Aorta (tissue), 5 donors: Measurements from ENCODE around the gene FITM2. TPM values are rescaled to one million over a fixed set of nuclear protein-coding genes. Genes with fewer than 3 reads are reported as not detected.
"Not testable (repeated sequence)": the region's sequence is repeated elsewhere in the genome, so short reads cannot be mapped to it uniquely, and the experiment has no call there.

Source experiments
- ATAC-seq: fragments of 200-7000 bp; cut with Tn5 transposase; one replicate; pipeline ENCODE4 v1.9.1; 2022; ENCODE audit warnings: moderate library complexity; ENCODE audit not compliant: low FRiP score
- DNase-seq, 2 donors: peaks; one replicate each; pipeline ENCODE4 v3.0.0-alpha.2; 2020
- H3K27ac ChIP-seq, 2 donors: one replicate each; pipeline ENCODE4 v1.5.1; 2013; ENCODE audit warnings: low read length in 2 of 2, mild to moderate bottlenecking in 2 of 2, moderate library complexity in 2 of 2, control low read depth in 1 of 2, inconsistent platforms in 1 of 2, low read depth in 1 of 2
- H3K27me3 ChIP-seq, 2 donors: one replicate each; pipeline ENCODE4 v1.6.1; 2013; ENCODE audit warnings: control low read depth in 1 of 2, low read length in 1 of 2, mild to moderate bottlenecking in 1 of 2, moderate library complexity in 1 of 2; ENCODE audit not compliant: insufficient read depth in 2 of 2, control insufficient read depth in 1 of 2
- H3K36me3 ChIP-seq, 2 donors: one replicate each; pipeline ENCODE4 v1.6.1; 2013; ENCODE audit warnings: control low read depth in 1 of 2, low read length in 1 of 2, mild to moderate bottlenecking in 1 of 2; ENCODE audit not compliant: insufficient read depth in 2 of 2, control insufficient read depth in 1 of 2
- H3K4me1 ChIP-seq, 2 donors: one replicate each; pipeline ENCODE4 v1.6.1; 2013; ENCODE audit warnings: low read length in 2 of 2, control low read depth in 1 of 2, mild to moderate bottlenecking in 1 of 2, moderate library complexity in 1 of 2; ENCODE audit not compliant: insufficient read depth in 2 of 2, control insufficient read depth in 1 of 2
- H3K4me3 ChIP-seq, 2 donors: one replicate each; pipeline ENCODE4 v1.5.1; 2013; ENCODE audit warnings: low read length in 2 of 2, control low read depth in 1 of 2, mild to moderate bottlenecking in 1 of 2
- H3K9me3 ChIP-seq: one replicate; pipeline ENCODE4 v1.6.1; 2013; ENCODE audit warnings: mild to moderate bottlenecking, low read length; ENCODE audit not compliant: control insufficient read depth
- WGBS, 2 donors: extraction: QIAGEN DNeasy Blood & Tissue Kit; methylation state at CpG; one replicate each; pipeline ENCODE4 v1.1.7; 2013; 5-methylcytosine and 5-hydroxymethylcytosine counted together
- intact Hi-C, 2 donors: fragments of 100-400 bp; cut with DNase I; formaldehyde crosslinking; loops; one replicate each; pipeline versions ENCODE4 v1.14.2 to v1.15.0; 2022
- polyA plus RNA-seq, 2 donors: library from polyadenylated mRNA; stranded (reverse); fragments of 200-250 nt; gene quantifications; one replicate each; pipeline ENCODE4 v1.2.3, GENCODE V29; 2013
- total RNA-seq, 2 donors: library from RNA; stranded (reverse); fragmentation: NEBNext Ultra II Directional; extraction: Animal tissue kit (Norgen Biotek cat#: 25700); gene quantifications; one replicate each; pipeline ENCODE4 v1.2.1, GENCODE V29; 2021
- donor health status: healthy with polysubstance abuse.
- donor health status: Bipolar disorder and iron deficiency.
- donor health status: DM: no; HTN: no; CAD: no.
- donor health status: DM: no; HTN: no; CAD: no.
- donor health status: DM: yes; HTN: yes; CAD: no.

The FITM2 gene
- total and polyA plus RNA-seq, 4 donors = 2.9 to 6.6 (median 5.1) TPM

DNA sequence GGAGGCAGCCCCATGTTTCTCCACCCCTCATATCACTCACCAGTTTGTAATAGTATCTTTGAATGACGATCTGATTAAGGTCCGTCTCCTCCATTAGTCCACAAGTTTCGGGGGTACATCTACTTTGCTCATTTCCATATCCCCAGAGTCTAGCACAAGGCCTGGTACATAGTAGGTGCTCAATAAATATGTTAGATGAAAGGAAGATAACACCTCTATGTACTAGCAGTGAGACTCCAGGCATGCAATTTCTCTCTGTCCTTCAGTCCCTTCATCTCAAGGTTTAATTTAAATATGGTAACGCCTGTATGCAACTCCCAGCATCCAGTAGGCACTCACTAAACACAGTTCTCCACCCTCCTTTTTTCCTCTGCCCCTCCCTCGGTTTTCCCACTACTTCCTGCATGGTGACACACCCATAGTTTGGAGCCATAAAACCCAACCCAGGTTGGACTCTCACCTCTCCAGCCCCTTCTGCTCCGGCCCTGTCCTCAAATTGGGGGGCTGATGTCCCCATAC lies 44.0 kb upstream of the FITM2 start:
- no peak overlapping the region for H3K27ac ChIP-seq
- no peak for ATAC-seq
- H3K4me3 ChIP-seq = no peak overlapping the region
- H3K9me3 ChIP-seq = no peaks in the 10 kb centered on the region
- 87 to 89% methylated on average over 6 of the region's 6 CpGs for WGBS, 2 donors
- no peaks in the 10 kb centered on the region for H3K27me3 ChIP-seq
- intact Hi-C loops = no loop called here
- H3K4me1 ChIP-seq = no peaks in the 10 kb centered on the region
- no peaks in the 10 kb centered on the region for H3K36me3 ChIP-seq
- DNase-seq = no peak

DNA sequence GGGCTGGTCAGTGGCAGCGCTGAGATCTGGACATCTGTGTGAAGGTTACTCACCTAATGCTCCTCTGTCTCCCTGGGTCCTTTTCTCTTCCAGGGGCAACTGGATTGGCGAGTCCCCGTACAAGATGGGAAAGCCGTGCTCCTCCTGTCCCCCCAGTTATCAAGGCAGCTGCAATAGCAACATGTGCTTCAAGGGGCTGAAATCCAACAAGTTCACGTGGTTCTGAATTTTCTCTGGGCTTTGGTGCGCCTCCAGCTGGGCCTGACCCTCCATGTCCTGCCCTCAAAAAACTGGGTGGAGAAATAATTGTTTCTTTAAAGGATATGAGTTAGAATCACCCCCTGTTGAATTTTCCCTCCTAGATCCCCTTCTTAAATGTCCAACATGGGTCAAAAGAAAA lies 39.6 kb upstream of the FITM2 start:
- no peaks in the 10 kb centered on the region for H3K9me3 ChIP-seq
- H3K4me1 ChIP-seq = no peaks in the 10 kb centered on the region
- no peak for DNase-seq
- no peak overlapping the region for H3K27ac ChIP-seq
- 81 to 83% methylated on average over 6 of the region's 6 CpGs for WGBS, 2 donors
- no peak for ATAC-seq
- H3K36me3 ChIP-seq = no peaks in the 10 kb centered on the region
- H3K4me3 ChIP-seq = no peak overlapping the region
- intact Hi-C loops = no loop called here
- no peaks in the 10 kb centered on the region for H3K27me3 ChIP-seq

DNA sequence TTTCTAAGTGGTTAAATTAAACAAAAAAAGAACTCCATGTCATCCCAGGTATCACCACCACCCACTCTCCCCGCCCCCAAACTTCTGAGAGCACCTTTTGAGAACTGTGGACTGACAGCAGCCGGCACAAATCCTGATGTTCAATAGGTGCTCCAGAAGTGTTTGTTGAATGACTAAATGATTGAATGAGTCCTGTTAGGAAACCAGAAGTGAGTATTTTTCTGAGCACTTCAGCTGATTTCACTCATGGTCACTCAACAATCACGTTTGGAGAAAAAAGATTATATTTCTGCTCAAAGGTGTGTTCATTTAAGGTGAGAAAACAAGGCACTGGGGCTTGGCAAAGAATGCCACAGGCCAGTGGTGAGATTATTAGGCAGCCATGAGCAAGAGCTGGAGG lies 38.3 kb upstream of the FITM2 start:
- no peak overlapping the region for H3K27ac ChIP-seq
- intact Hi-C loops = no loop called here
- no peak for DNase-seq
- H3K9me3 ChIP-seq = no peaks in the 10 kb centered on the region
- H3K4me1 ChIP-seq = no peaks in the 10 kb centered on the region
- no peak overlapping the region for H3K4me3 ChIP-seq
- H3K27me3 ChIP-seq = no peaks in the 10 kb centered on the region
- no peak for ATAC-seq
- no peaks in the 10 kb centered on the region for H3K36me3 ChIP-seq
- 85 to 89% methylated on average over 3 of the region's 3 CpGs for WGBS, 2 donors

DNA sequence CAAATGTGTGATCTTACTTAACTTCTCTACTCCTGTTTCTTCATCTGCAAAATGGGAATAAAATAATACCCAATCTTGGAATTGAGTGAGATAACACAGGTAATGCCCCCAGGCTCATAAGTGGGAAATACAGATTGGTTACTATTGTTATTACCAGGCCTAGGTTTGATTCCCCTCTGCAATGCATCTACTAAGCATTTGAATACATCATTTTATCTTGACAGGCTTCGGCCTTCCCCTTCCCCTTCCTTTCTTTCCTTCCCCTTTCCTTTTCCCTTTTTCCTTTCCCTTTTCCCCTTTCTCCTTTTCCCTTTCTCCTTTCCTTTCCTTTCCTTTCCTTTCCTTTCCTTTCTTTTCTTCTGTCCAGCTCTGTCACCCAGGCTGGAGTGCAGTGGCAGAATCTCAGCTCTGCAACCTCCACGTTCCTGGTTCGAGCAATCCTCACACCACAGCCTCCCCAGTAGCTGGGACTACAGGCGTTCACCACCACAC lies 37.2 kb upstream of the FITM2 start:
- H3K4me1 ChIP-seq = no peaks in the 10 kb centered on the region
- ATAC-seq (no peak), DNase-seq (no peak)
- intact Hi-C loops = no loop called here
- H3K27ac ChIP-seq = no peak overlapping the region
- no peaks in the 10 kb centered on the region for H3K36me3 ChIP-seq
- H3K27me3 ChIP-seq = no peaks in the 10 kb centered on the region
- no peaks in the 10 kb centered on the region for H3K9me3 ChIP-seq
- 90 to 94% methylated on average over 4 of the region's 4 CpGs for WGBS, 2 donors
- H3K4me3 ChIP-seq = no peak overlapping the region

DNA sequence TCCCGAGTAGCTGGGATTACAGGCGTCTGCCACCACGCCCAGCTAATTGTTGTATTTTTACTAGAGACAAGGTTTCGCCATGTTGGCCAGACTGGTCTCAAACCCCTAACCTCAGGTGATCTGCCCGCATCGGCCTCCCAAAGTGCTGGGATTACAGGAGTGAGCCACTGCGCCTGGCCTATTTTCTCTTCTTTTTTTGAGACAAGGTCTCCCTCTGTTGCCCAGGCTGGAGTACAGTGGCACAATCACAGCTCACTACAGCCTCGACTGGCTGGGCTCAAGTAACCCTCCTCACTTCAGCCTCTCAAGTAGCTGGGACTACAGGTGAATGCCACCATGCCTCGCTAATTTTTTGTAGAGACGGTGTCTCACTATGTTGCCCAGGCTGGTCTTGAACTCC lies 34.9 kb upstream of the FITM2 start:
- 89 to 96% methylated on average over 10 of the region's 10 CpGs for WGBS, 2 donors
- H3K27me3 ChIP-seq, H3K4me1 ChIP-seq, H3K4me3 ChIP-seq, DNase-seq, intact Hi-C loops, H3K27ac ChIP-seq, ATAC-seq, H3K9me3 ChIP-seq, H3K36me3 ChIP-seq: not testable (repeated sequence)

DNA sequence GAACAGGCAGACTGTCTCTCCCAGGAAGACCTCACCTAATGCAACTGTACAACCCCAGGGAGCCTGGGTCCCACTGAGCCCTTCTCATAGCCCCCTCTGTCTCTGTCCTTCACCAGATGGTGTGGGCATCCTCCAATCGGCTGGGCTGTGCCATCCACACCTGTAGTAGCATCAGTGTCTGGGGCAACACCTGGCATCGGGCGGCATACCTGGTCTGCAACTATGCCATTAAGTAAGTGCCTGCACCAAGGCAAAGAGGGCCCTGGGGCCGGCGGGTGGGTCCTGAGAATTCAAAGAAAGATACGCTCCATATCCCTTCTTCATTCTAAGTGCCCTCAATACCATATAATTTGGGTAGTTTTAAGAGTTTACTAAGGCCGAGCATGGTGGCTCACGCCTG lies 34.1 kb upstream of the FITM2 start:
- H3K9me3 ChIP-seq = no peaks in the 10 kb centered on the region
- intact Hi-C loops = no loop called here
- ATAC-seq (no peak), DNase-seq (no peak)
- H3K27me3 ChIP-seq = no peaks in the 10 kb centered on the region
- H3K4me1 ChIP-seq = no peaks in the 10 kb centered on the region
- H3K36me3 ChIP-seq = no peaks in the 10 kb centered on the region
- 92 to 94% methylated on average over 8 of the region's 8 CpGs for WGBS, 2 donors
- no peak overlapping the region for H3K4me3 ChIP-seq
- H3K27ac ChIP-seq = no peak overlapping the region

DNA sequence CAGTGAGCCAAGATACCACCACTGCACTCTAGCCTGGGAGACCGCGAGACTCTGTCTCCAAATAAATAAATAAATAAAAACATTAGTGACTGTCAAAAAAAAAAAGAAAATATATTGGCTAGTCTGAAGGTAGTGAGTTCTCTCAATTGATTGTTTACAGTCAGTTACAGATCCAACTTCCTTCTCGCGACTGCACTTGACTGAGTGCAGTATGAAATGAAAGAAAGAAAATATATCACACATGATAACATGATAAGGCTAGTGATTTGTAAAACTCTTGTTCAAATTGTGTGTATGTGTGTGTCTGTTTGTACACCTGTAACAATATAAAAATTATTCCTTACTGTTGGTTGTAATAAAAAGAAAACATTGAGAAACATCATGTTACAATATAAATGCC lies 33.7 kb upstream of the FITM2 start:
- H3K36me3 ChIP-seq = no peaks in the 10 kb centered on the region
- no peaks in the 10 kb centered on the region for H3K4me1 ChIP-seq
- 82 to 87% methylated on average over 4 of the region's 4 CpGs for WGBS, 2 donors
- no peaks in the 10 kb centered on the region for H3K9me3 ChIP-seq
- H3K27me3 ChIP-seq = no peaks in the 10 kb centered on the region
- DNase-seq = no peak
- no peak overlapping the region for H3K27ac ChIP-seq
- no peak for ATAC-seq
- no peak overlapping the region for H3K4me3 ChIP-seq
- intact Hi-C loops = no loop called here

DNA sequence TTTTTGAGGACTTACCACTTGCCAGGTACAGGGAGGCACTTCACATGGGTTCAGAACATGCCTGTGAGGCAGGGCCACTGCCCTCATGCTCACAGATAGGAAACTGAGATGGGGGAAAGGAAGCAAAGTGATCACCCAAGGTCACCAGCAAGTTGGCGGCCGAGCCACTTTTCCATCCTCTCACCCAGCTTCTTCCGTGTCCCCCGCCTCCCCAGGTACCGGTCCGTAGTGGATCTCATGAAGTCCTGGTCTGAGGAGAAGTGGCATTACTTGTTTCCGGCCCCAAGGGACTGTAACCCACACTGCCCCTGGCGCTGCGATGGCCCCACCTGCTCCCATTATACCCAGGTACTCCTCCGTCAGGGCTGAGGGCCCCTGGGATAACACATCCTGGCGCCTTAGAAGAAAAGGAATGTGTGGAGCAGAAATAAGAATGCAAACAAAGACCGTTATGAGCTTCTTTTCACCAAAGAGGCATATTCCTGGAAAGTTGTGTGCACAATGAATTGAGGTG lies 32.2 kb upstream of the FITM2 start:
- no peak for ATAC-seq
- Histone ChIP-seq H3K4me3 (no peak overlapping the region), H3K9me3 (no peaks in the 10 kb centered on the region), H3K27ac (no peak overlapping the region), H3K27me3 (no peaks in the 10 kb centered on the region), H3K36me3 (no peaks in the 10 kb centered on the region), H3K4me1 (no peaks in the 10 kb centered on the region)
- intact Hi-C loops = no loop called here
- DNase-seq = no peak
- WGBS, 2 donors = 90 to 98% methylated on average over 12 of the region's 12 CpGs

DNA sequence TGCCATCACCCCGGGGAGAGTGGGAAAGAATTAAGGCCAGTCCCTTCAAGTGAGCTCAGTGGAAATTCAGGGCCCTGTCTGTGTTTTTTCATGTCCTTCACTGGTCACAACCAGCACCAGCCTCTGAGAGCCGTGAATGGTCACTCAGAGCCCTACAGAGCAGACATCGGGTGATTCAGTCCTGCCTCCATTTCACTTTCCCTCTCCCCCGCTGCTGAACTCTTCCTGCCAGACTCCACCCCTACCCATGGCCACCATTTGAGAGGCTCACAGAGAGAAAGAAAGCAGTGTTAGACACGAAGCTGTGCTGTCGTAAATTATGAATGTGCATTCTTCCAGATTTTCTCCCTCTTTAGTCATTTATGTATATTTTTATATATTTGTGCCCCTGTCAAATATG lies 31.2 kb upstream of the FITM2 start:
- WGBS, 2 donors = 22 to 30% methylated on average over 6 of the region's 6 CpGs
- H3K4me1 ChIP-seq = no peaks in the 10 kb centered on the region
- H3K36me3 ChIP-seq = no peaks in the 10 kb centered on the region
- ATAC-seq (no peak), DNase-seq (no peak)
- no peak overlapping the region for H3K27ac ChIP-seq
- H3K27me3 ChIP-seq = no peaks in the 10 kb centered on the region
- intact Hi-C loops = no loop called here
- H3K4me3 ChIP-seq = no peak overlapping the region
- no peaks in the 10 kb centered on the region for H3K9me3 ChIP-seq
